HG02970 (cell line): ENCODE measurements around the gene OR9K2.
"Not testable (repeated sequence)": the region's sequence is repeated elsewhere in the genome, so short reads cannot be mapped to it uniquely, and the experiment has no call there.

Source experiments
- ATAC-seq: cut with Tn5 transposase; IDR thresholded peaks from one replicate; pipeline ENCODE4 v1.9.1; 2021; ENCODE audit warnings: mild to moderate bottlenecking, moderate library complexity, moderate number of reproducible peaks; ENCODE audit not compliant: unreplicated experiment, low FRiP score

OR9K2 gene

GRCh38 chr12:55126106-55126505, at the start of gene OR9K2:
Gene OR9K2, plus strand, starts transcription at chr12:55126406. Its CDS starts 3,429 bp downstream, at chr12:55129835.
- ATAC-seq, result no peak

DNA sequence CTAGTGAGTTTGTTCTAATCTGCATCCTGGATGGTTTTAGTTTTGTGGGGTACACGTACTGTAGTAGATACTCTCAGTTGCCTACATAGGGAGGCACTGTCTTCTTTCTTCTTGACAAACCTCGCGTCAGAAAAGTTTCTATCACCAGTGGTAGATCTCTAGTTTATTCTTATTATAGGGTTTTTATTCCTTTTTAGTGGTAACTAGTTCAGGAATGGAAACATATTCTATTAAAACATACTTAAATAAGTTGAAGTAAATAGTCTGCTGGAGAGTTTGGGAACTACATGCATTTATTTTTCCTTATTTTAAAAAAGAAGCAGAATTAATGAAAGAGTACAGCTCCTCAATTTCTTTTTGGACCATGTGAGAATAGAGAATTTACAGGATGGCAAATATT, 33.6 kb upstream of the OR9K2 start:
- no peak for ATAC-seq

DNA sequence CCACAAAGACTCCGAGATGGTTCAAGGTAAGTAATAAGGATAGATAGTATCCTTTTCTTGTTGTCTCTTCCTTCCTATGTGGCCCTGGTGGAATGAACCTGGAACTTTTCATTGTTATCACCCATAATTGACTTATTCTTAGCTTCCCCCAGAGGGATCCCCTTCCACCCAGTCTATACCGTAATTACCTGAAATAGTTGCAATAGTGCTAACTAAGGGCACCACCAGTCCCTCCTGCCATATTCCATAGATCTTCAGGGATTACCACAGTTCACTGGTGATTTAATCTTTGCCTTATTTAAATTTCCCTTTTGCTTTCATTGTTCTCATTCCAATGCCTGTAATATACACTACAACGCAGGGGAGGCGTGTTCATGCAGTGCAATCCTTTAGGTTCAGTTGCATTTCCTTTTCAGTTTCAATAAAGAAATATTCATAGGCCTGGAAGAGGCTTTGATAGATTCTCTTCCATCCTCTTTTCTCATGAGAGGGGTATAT, 13.8 kb upstream of the OR9K2 start:
- ATAC-seq, result no peak

DNA sequence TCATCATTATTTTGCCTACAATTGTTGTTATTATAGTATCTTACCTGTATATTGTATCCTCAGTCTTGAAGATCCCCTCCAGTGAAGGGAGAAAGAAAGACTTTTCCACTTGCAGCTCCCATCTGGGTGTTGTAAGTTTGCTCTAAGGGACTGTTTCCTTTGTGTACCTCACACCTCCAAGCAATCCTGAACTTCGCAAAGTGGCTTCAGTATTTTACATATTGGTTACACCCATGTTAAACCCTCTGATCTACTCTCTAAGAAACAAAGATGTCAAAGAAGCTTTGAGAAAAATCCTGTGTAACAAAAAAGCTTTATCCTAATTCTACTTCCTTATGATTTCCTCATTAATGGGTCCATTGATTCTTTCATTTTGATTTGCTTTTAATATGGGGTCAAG, 10.1 kb upstream of the OR9K2 start:
- no peak for ATAC-seq

GRCh38 chr12:55132816-55133215, 6.6 kb downstream of the OR9K2 start:
- ATAC-seq, result no peak

- no peak for ATAC-seq
Observed at GRCh38 chr12:55142669-55143565, 16.7 kb downstream of the OR9K2 start.

- ATAC-seq, result no peak
Observed at GRCh38 chr12:55143566-55143870, 17.3 kb downstream of the OR9K2 start.

GRCh38 chr12:55167010-55167640, 40.9 kb downstream of the OR9K2 start:
- ATAC-seq, result not testable (repeated sequence)

DNA sequence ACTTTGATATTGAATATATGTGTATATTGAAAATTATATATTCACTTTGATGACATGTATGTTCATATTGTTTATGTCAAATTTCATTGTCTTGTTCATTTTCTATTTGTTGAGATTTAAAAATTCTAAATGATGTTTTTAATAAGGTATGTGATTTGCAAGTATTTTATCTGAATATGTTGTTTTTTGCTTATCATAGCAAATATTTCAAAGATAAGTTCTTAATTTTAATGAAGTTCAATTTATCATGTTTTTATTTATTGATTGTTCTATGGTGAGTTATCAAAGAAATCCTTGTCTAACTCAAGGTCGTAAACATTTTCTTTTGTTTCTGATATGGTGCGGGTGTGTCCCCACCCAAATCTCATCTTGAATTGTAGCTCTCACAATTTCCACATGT, 45.2 kb downstream of the OR9K2 start:
- no peak for ATAC-seq

DNA sequence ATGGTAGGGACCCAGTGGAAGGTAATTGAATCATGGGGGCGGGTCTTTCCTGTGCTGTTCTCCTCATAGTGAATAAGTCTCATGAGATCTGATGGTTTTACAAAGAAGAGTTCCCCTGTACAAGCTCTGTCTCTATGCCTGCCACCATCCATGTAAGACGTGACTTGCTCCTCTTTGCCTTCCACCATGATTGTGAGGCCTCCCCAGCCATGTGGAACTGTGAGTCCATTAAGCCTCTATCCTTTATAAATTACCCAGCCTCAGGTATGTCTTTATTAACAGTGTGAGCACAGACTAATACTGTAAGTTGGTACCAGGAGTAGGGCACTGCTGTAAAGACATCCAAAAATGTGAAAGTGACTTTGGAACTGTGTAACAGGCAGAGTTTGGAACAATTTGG, 45.6 kb downstream of the OR9K2 start:
- not testable (repeated sequence) for ATAC-seq

DNA sequence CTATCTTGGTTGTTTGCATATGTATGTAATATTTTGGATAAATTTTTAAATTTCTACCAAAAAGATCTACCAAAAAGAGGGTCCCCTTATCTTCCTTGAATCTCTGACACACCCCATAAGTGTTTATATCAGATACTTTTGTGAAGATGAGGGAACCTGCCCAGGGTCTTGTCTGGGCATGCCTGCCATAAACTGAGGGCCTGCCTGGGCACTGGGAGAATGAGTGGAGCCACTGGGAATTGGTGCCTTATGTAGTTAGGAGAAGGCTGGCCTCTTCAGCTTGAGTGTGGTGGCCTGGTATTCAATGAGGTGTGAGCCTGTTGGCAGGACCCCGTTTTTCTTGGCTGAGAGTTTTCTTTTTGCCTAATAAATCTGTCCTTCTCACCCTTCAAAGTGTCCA, 46.5 kb downstream of the OR9K2 start:
- no peak for ATAC-seq

- ATAC-seq, result no peak
Observed at GRCh38 chr12:55173456-55173855, 47.2 kb downstream of the OR9K2 start.
